GM18858 (cell line): ENCODE results near the gene LUZP1.
"Not testable (repeated sequence)": the region's sequence is repeated elsewhere in the genome, so short reads cannot be mapped to it uniquely, and the experiment has no call there.

ENCODE experiments used
- ATAC-seq: cut with Tn5 transposase; IDR thresholded peaks from one replicate; pipeline ENCODE4 v1.9.1; 2021; ENCODE audit not compliant: unreplicated experiment

Gene LUZP1

DNA sequence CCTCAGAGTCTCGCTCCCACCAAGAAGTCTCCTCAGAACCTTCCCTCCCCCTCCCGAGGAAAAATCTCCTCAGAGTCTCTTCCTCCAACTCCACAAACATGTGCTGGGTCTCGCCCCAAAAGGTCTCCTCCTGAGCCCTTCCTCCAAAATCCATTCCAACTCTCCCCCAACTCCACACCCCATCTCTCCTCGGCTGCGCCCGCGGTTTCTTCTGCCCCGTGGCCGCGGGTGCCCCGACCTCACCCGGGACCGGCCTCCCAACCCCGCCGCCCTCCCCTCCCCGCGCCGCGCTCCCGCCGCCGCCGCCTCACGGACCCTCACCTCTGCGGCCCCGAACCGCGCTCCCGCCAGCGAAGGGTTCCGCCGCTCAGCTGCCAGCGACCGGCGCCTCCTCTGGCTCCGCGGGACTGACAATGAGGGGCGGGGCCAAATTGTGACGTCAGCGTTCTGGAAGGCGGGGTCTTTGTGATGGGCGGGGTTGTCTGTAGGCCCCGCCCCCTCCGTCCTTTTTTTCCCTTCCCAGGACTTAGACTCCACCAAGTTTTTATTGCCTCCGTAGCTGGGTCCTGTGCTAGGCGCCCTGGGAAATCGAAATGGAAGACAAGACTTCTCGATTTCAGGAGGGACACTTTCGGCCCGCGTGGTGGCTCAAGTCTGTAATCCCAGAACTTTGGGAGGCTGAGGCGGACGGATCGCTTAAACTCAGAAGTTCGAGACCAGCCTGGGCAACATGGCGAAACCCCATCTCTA, at the start of gene LUZP1:
TSS of gene LUZP1 (minus strand) at position 412 of the 750 bp plus-strand sequence.
- no peak for ATAC-seq

- no peak for ATAC-seq
Observed at GRCh38 chr1:23217421-23218115, 48.9 kb upstream of the LUZP1 start, which contains the start of gene HTR1D. Gene HTR1D (minus strand): TSS chr1:23217502. CDS start chr1:23194219, 23,283 bp downstream.

DNA sequence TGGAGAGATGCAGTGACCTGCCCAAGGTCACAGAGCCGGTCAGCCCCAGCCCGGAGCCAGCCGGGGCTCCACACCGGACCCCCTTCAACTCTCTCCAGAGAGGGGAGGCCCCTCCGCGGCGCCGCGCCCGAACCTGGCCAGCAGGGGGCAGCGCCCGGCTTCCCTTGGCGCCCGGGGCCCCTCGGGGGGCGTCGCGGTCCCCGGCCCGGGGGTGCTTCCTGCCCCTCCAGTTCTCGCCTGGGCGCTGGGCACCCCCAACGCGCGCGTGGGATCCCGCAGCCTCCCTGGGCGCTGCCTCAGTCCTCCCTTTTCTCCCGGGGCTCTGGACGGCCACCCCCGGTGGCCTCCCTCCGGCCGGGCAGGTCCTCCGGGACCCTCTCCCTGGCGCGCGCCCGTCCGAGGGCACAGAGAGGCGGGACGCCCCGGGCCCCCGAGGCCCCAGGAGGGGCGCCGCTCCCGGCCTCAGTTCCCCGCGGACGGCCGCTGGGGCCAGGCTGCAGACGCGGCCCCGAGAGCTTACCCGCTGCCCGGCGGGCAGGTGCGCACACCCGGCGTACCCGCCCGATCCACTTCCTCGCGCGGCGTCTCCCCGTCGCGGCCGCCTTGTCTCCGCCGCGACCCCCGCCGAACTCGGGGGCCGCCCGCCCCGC, 48.2 kb upstream of the LUZP1 start:
- ATAC-seq = no peak

- no peak for ATAC-seq
Observed at GRCh38 chr1:23215751-23216449, 47.2 kb upstream of the LUZP1 start.

DNA sequence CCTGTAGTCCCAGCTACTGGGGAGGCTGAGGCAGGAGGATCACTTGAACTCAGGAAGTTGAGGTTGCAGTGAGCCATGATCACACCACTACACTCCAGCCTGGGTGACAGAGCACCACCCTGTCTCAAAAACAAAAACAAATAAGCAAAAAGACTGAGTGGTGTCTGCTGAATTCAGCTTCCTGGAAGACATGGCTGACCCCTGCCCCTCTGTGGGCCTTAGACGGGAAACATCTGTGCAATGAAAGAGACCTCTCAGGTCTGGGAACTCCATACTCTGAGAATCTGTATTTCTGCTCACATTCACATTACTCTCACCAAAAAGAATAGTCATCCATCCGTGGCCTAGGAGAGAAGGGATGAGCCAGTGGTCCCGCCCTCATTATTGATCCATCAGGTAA, 46.6 kb upstream of the LUZP1 start:
- ATAC-seq = no peak

DNA sequence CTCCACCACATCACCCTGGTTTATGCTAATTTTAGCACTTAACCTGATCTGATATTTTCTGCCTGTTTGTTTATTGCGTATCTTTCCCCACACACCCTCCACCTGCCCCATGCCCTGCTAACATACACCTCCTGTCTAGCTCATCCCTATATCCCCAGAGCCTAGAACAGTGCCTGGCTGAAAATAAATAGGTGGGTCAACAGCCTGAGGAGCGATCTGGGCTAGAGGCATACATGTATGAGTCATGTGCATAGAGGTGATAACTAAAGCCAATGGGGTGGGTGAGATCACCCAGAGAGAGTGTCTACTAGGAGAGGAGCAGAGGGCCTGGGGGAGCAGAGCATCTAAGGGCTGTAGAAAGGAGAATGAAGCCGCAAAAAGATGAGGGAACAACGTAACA, 46.0 kb upstream of the LUZP1 start:
- no peak for ATAC-seq

GRCh38 chr1:23211955-23212354, 43.3 kb upstream of the LUZP1 start:
- ATAC-seq = no peak

DNA sequence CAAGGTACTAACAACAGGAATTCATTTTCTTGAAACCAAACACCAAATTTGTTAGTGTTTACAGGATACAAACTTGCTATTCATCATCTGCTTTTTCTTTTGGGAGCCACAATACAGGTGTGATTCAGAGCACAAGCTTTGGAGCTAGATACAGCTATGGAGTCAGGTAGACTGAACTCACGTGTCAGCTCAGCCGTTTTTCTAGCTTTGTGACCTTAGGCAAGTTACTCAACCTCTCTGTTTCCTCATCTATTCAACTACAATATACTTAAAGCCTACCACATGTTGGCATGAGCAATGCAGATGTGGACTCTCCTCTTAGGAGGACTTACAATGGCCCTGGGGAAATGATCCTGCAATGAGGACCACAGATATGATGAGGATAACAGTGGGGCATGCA, 42.3 kb upstream of the LUZP1 start:
- ATAC-seq = no peak

DNA sequence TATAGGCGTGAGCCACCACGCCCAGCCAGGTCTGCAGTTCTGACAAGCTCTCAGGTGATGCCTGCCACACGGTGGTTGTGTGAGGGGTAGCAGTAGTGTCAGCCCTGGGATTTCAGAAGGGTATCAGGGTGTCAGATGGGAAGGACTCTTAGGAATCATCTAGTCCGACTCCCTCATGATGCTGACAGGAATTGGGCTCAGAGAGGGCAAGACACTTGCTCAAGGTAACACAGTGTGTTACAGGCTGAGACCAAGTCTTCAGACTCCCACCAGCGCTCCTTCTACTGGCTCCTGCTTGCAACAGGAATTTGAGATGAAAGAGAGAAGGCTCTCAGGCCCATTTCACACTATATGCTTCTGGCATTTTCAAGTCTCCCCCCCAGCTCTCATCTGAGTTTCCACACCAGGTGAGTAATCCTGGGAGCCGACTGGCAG, 41.7 kb upstream of the LUZP1 start:
- ATAC-seq = no peak

- ATAC-seq = no peak
Observed at GRCh38 chr1:23209770-23210169, 41.1 kb upstream of the LUZP1 start.

DNA sequence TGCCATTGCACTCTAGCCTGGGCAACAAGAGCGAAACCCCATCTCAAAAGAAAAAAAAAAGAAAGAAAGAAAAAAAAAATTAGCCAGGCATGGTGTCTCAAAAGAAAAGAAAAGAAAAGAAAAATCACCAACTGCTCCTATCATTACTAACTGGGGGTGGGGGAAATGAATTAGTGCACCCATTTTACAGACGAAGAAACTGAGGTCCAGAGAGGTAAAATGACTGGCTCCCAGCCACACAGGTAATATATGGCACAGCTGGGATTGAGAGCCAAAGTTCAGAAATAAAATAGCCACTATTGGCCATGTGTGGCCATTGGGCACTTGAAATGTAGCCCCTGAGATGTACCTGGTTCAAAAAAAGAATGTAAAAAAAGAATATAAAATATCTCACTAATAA, 39.9 kb upstream of the LUZP1 start:
- ATAC-seq = no peak

GRCh38 chr1:23207733-23208132, 39.1 kb upstream of the LUZP1 start:
- not testable (repeated sequence) for ATAC-seq

GRCh38 chr1:23202263-23202749, 33.6 kb upstream of the LUZP1 start:
- no peak for ATAC-seq

DNA sequence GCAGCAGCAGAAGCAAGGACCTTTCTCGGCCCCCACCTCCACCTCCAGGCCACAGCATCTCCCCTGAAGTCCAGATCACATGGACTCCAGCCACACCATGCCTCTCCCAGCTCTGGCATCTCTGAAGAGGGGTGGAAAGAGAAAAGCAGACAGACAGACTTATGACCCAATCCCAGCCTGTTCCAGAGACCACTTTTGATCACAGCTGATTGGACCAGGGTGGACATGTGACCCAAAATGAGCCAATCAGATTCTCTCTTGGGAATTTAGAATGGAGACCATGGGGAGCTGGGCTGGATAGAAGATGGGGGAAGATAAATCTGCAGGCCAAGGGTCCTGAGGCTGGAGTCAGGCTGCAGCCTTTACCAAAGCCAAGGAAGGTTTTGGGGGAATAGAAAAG, 32.2 kb upstream of the LUZP1 start:
- ATAC-seq = no peak

- no peak for ATAC-seq
Observed at GRCh38 chr1:23198373-23198772, 29.7 kb upstream of the LUZP1 start.

DNA sequence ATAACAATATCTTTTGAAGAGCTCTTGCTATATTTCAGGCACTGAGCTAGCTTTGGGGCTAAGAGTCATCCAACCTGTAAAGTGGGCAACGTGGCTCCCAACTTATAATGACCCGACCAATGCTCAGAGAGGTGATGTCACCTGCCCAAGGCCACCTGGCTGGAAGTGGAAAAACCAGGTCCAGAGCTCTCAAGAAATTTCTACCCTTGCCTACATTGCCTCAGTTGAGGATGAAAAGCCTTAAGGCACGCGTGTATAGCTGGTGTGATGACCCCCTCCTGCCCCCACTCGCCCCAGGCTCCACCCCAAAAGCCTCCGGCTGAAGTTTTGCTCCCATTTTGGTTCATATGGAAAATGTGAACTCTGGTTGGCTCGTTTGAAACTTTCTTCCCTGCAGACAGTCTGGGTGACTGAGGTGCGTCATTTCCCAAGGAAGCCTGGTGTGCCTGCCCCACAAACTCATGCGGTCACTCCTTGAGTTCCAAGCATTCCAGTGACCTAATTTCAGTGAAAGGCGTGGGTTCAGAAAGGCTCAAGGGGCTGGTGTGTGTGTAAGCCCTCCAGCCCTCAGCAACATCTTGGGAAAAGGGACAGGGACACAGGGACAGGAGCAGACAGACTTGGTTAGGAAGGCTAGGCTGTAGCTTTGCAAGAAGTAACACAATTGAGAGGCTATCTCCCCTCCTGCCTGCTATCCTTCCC, 28.1 kb upstream of the LUZP1 start:
- no peak for ATAC-seq

- no peak for ATAC-seq
Observed at GRCh38 chr1:23194119-23194984, 25.7 kb upstream of the LUZP1 start.

- no peak for ATAC-seq
Observed at GRCh38 chr1:23193391-23194118, 24.9 kb upstream of the LUZP1 start.

- ATAC-seq = no peak
Observed at GRCh38 chr1:23191199-23191598, 22.5 kb upstream of the LUZP1 start.
